ENCODE measurements around the gene ANO3.

- TF ChIP-seq, protein P1, sequence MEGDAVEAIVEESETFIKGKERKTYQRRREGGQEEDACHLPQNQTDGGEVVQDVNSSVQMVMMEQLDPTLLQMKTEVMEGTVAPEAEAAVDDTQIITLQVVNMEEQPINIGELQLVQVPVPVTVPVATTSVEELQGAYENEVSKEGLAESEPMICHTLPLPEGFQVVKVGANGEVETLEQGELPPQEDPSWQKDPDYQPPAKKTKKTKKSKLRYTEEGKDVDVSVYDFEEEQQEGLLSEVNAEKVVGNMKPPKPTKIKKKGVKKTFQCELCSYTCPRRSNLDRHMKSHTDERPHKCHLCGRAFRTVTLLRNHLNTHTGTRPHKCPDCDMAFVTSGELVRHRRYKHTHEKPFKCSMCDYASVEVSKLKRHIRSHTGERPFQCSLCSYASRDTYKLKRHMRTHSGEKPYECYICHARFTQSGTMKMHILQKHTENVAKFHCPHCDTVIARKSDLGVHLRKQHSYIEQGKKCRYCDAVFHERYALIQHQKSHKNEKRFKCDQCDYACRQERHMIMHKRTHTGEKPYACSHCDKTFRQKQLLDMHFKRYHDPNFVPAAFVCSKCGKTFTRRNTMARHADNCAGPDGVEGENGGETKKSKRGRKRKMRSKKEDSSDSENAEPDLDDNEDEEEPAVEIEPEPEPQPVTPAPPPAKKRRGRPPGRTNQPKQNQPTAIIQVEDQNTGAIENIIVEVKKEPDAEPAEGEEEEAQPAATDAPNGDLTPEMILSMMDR (conservative IDR thresholded peaks at IDR 0.05; ENCODE audit: low read depth, low read length), result no peak
- TF ChIP-seq EZH2 (IDR thresholded peaks at IDR 0.05; ENCODE audit: low read length, unreplicated experiment) (no peak), EZH2phosphoT487 (IDR thresholded peaks at IDR 0.05; ENCODE audit: borderline replicate concordance, low read length) (no peak)
Observed at GRCh38 chr11:26665946-26666345, 334.0 kb downstream of the ANO3 start.

All from PC-3 (cell line).